ENCODE results near the gene ADAMTS2.

ADAMTS2 gene

DNA sequence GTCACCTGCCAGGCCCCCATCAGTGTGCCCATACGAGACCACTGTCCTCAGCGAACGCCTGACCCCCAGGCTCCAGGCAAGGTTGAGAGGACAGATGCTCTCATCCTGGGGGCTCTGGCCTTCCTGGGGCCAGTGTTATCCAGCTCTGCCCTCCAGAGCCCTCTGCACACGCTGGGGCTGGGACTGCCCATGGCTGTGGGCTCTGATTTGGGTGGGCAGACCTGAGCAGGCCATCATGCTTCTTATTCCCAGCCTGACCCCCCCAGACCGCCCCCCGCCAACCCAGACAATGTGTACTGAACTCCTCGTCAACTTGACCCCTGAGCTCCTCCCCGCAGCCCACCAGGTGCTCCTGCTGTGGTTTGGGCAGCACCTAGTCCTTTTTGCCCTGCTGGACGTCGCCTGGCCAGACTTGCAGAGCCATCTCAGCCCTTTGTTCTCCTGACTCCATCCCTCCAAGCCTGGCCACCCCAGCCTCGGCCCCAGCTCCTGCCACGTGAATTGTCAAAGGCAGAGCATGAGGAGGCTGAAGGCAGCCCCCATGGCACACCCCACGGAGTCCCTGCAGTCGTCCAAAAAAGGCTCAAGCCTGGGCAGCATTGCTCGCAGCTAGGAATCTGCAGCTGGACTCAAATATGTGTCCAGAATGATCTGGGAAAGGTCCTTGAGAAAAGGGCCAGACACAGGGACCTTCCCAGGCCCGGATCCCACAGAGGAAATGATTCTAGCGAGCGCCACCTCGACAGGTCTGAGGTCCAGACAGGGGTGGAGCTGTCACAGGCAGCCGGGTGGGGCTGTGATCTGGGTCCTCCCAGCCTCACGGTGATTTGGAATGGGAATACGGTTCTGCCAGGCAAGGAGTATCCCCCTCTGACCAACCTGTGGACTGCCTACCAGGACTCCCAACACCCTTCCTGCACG, 87.0 kb downstream of the ADAMTS2 start:
- no peaks in the 10 kb centered on the region for H3K4me1 ChIP-seq (ENCODE audit: control insufficient read depth, low read depth, low read length)
- H3K27ac ChIP-seq (ENCODE audit: low read depth, low read length): no peak overlapping the region
- no peak overlapping the region for H3K56ac ChIP-seq (ENCODE audit: low read length)
- no peaks in the 10 kb centered on the region for H3K27me3 ChIP-seq (ENCODE audit: insufficient read depth, low read length, poor library complexity)
- H2AK5ac ChIP-seq (ENCODE audit: low read length): no peak overlapping the region
- no peak overlapping the region for H3K9ac ChIP-seq (ENCODE audit: low read length)
- H3K36me3 ChIP-seq (ENCODE audit: control insufficient read depth, insufficient read depth, low read length): no peaks in the 10 kb centered on the region
- no peak overlapping the region for H4K5ac ChIP-seq (ENCODE audit: low read length)
- no peak overlapping the region for H2BK5ac ChIP-seq (ENCODE audit: low read length)
- no peak overlapping the region for H3K23ac ChIP-seq (ENCODE audit: low read length)
- no peak overlapping the region for H3K4me2 ChIP-seq (ENCODE audit: low read length)
- H3K18ac ChIP-seq (ENCODE audit: low read length): no peak overlapping the region
- no peaks in the 10 kb centered on the region for H3K79me1 ChIP-seq (ENCODE audit: low read length)
- no peak overlapping the region for H2BK120ac ChIP-seq (ENCODE audit: low read depth, low read length)
- WGBS (ENCODE audit: extremely low coverage, insufficient coverage, low lambda C conversion rate): no CpG with 5 or more reads among the region's 23 CpGs
- no peak overlapping the region for H2BK15ac ChIP-seq (replicated peaks; ENCODE audit: low read depth)
- H3K79me2 ChIP-seq (ENCODE audit: control insufficient read depth, insufficient read depth, low read length): no peaks in the 10 kb centered on the region
- no peak overlapping the region for H3K4me3 ChIP-seq (ENCODE audit: low read length)
- no peak overlapping the region for H3K4ac ChIP-seq (ENCODE audit: low read depth, low read length)
- no peak overlapping the region for H4K8ac ChIP-seq (ENCODE audit: low read depth, low read length)
- no peak for DNase-seq

DNA sequence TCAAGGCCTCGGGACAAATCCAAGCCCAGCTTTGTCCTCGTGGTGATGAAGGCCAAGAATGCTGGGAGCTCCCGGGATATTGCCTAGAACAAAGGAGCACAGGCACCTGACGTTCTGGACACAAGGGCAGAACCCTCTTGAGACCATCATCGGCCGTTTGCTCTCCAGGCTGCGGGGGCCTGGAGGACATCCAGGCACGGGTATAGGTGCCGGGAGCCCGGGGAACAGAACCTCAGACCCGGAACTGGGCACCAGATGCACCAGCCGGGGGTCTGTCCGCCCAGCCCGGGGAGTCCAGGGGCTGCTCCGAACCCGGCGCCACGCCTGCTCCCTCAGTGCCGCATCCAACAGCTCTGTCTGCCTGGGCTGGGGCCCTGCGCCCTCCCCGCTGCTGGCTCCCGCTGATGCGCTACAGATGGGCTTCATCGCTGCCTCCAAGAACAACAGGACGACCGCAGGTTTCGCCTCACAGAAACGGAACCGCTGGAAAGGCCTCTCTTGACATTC, 88.0 kb downstream of the ADAMTS2 start:
- H4K8ac ChIP-seq (ENCODE audit: low read depth, low read length): no peak overlapping the region
- no peak overlapping the region for H2BK120ac ChIP-seq (ENCODE audit: low read depth, low read length)
- no peak overlapping the region for H3K18ac ChIP-seq (ENCODE audit: low read length)
- no peaks in the 10 kb centered on the region for H3K27me3 ChIP-seq (ENCODE audit: insufficient read depth, low read length, poor library complexity)
- H3K4ac ChIP-seq (ENCODE audit: low read depth, low read length): no peak overlapping the region
- H4K5ac ChIP-seq (ENCODE audit: low read length): no peak overlapping the region
- no peaks in the 10 kb centered on the region for H3K36me3 ChIP-seq (ENCODE audit: control insufficient read depth, insufficient read depth, low read length)
- DNase-seq: no peak
- H3K56ac ChIP-seq (ENCODE audit: low read length): no peak overlapping the region
- no peak overlapping the region for H2BK5ac ChIP-seq (ENCODE audit: low read length)
- H3K79me2 ChIP-seq (ENCODE audit: control insufficient read depth, insufficient read depth, low read length): no peaks in the 10 kb centered on the region
- no peak overlapping the region for H3K4me2 ChIP-seq (ENCODE audit: low read length)
- H3K23ac ChIP-seq (ENCODE audit: low read length): no peak overlapping the region
- WGBS (ENCODE audit: extremely low coverage, insufficient coverage, low lambda C conversion rate): no CpG with 5 or more reads among the region's 29 CpGs
- no peak overlapping the region for H2AK5ac ChIP-seq (ENCODE audit: low read length)
- H3K27ac ChIP-seq (ENCODE audit: low read depth, low read length): no peak overlapping the region
- H3K4me3 ChIP-seq (ENCODE audit: low read length): no peak overlapping the region
- no peaks in the 10 kb centered on the region for H3K79me1 ChIP-seq (ENCODE audit: low read length)
- H3K4me1 ChIP-seq (ENCODE audit: control insufficient read depth, low read depth, low read length): no peaks in the 10 kb centered on the region
- H2BK15ac ChIP-seq (replicated peaks; ENCODE audit: low read depth): no peak overlapping the region
- H3K9ac ChIP-seq (ENCODE audit: low read length): no peak overlapping the region

DNA sequence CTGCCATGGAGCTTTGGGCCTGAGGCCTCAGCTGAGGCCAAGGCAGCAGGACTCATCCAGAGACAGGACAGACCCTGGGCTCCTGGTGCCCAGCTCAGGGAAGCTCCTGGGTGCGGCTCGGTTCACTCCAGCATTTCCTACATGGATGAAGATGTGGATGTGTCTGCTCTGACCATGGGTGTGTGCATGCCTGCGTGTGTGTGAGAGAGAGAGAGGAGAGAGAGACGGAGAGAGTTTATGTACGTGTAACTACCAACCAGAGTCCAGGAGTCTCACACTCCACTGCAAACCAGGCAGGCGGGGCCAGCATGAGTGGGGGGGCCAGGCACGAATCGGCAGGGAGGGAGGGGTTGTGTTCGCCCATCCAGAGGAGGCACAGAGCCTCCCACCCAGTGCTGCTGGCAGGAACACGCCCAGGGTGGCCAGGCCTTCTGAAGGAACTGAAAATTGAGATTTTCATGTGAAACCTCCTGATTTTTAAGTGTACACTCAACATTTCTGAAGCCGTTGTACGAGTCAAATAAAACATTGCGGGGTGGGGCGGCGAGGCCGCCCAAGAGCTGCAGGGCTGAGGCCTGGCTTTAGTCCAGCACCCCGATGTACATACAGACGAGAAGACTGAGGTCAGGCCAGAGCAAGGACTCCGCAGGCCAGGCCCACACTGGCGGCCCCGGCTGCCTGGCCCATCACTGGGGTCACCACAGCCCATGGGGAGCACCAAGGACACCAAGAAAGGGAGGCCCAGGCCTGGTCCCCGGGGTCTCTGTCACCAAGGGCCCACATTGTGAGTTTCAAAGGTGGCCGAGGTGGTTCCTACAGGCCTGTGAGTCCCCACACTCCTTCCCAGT, 88.7 kb downstream of the ADAMTS2 start:
- no peak overlapping the region for H3K4me3 ChIP-seq (ENCODE audit: low read length)
- no peak overlapping the region for H2AK5ac ChIP-seq (ENCODE audit: low read length)
- no peak overlapping the region for H3K56ac ChIP-seq (ENCODE audit: low read length)
- no peak for DNase-seq
- H3K9ac ChIP-seq (ENCODE audit: low read length): no peak overlapping the region
- no peaks in the 10 kb centered on the region for H3K79me2 ChIP-seq (ENCODE audit: control insufficient read depth, insufficient read depth, low read length)
- no peaks in the 10 kb centered on the region for H3K79me1 ChIP-seq (ENCODE audit: low read length)
- no peak overlapping the region for H3K27ac ChIP-seq (ENCODE audit: low read depth, low read length)
- WGBS (ENCODE audit: extremely low coverage, insufficient coverage, low lambda C conversion rate): no CpG with 5 or more reads among the region's 23 CpGs
- H2BK120ac ChIP-seq (ENCODE audit: low read depth, low read length): no peak overlapping the region
- H3K36me3 ChIP-seq (ENCODE audit: control insufficient read depth, insufficient read depth, low read length): no peaks in the 10 kb centered on the region
- no peak overlapping the region for H3K4ac ChIP-seq (ENCODE audit: low read depth, low read length)
- no peak overlapping the region for H4K5ac ChIP-seq (ENCODE audit: low read length)
- H2BK5ac ChIP-seq (ENCODE audit: low read length): no peak overlapping the region
- no peak overlapping the region for H2BK15ac ChIP-seq (replicated peaks; ENCODE audit: low read depth)
- H3K23ac ChIP-seq (ENCODE audit: low read length): no peak overlapping the region
- no peaks in the 10 kb centered on the region for H3K27me3 ChIP-seq (ENCODE audit: insufficient read depth, low read length, poor library complexity)
- no peaks in the 10 kb centered on the region for H3K4me1 ChIP-seq (ENCODE audit: control insufficient read depth, low read depth, low read length)
- no peak overlapping the region for H4K8ac ChIP-seq (ENCODE audit: low read depth, low read length)
- H3K4me2 ChIP-seq (ENCODE audit: low read length): no peak overlapping the region
- H3K18ac ChIP-seq (ENCODE audit: low read length): no peak overlapping the region

DNA sequence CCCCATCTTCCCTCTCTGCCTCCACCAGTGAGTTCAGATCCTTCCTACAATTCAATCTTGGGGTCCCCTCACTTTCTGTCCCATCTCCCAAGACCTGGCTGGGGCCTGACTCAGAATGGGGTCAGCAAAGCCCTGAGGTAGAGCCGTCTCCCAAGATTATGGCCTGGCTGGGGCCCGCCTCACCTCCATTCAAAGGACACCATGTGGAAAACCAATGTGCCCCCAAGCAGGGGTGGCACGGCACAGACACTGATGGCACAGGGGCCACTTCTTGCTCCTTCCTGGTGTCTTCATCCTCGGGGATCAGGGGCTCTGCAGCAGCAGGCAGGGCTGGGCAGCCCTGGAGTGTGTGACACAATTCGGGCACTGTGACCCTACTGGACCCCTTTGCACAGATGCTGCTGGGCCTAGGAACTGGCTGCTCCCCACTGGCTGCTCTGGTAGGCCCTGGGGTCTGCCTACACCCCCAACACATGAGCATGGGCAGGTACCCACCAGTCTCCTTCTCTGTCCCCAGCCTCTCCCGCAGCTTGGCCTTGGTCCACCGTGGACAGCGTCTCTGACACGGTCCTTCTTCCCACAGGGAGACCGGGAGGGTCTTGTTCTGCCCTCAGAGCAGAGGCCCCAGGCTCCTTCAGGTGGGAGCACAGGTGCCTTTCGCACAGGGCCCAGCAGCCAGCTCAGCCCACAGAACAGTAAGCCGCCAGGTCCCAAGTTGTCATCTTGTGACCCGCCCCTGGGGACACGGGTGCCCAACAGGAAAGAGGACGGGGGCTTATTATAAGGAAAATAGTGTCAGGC, 89.5 kb downstream of the ADAMTS2 start:
- Histone ChIP-seq H3K56ac (ENCODE audit: low read length) (no peak overlapping the region), H3K4ac (ENCODE audit: low read depth, low read length) (no peak overlapping the region), H2BK15ac (replicated peaks; ENCODE audit: low read depth) (no peak overlapping the region), H3K4me2 (ENCODE audit: low read length) (no peak overlapping the region), H3K27ac (ENCODE audit: low read depth, low read length) (no peak overlapping the region), H3K9ac (ENCODE audit: low read length) (no peak overlapping the region), H3K4me3 (ENCODE audit: low read length) (no peak overlapping the region), H3K4me1 (ENCODE audit: control insufficient read depth, low read depth, low read length) (no peaks in the 10 kb centered on the region), H3K36me3 (ENCODE audit: control insufficient read depth, insufficient read depth, low read length) (no peaks in the 10 kb centered on the region), H3K18ac (ENCODE audit: low read length) (no peak overlapping the region), H2BK5ac (ENCODE audit: low read length) (no peak overlapping the region), H2BK120ac (ENCODE audit: low read depth, low read length) (no peak overlapping the region), H3K27me3 (ENCODE audit: insufficient read depth, low read length, poor library complexity) (no peaks in the 10 kb centered on the region), H4K5ac (ENCODE audit: low read length) (no peak overlapping the region), H3K23ac (ENCODE audit: low read length) (no peak overlapping the region), H3K79me1 (ENCODE audit: low read length) (no peaks in the 10 kb centered on the region), H2AK5ac (ENCODE audit: low read length) (no peak overlapping the region), H4K8ac (ENCODE audit: low read depth, low read length) (no peak overlapping the region), H3K79me2 (ENCODE audit: control insufficient read depth, insufficient read depth, low read length) (no peaks in the 10 kb centered on the region)
- no peak for DNase-seq
- no CpG with 5 or more reads among the region's 15 CpGs for WGBS (ENCODE audit: extremely low coverage, insufficient coverage, low lambda C conversion rate)

DNA sequence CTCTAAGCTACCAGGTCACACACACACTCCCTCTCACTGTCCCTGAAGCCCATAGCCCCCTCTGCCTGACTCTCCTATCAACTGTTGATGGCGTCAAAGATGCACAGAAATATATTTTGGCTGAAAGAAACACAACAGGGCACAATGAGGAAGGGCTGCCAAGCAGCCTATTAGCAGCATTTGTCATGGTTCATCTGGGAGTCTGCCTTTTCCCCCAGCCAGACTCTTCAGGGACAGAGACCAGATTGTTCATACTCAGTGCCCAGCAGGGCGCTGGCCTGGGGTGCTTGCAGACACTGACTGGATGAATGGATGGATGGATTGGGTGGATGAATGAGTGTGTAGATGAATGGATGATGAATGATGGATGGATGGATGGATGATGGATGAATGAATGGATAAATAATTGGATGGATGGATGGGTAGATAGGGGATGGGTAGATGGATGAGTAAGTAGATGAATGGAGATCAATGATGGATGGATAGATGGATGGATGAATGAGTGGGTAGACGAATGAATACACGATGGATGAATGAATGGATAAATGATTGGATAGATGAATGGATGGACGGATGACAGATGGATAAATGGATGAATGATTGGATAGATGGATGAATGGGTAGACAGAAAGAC, 90.5 kb downstream of the ADAMTS2 start:
- H3K56ac ChIP-seq (ENCODE audit: low read length): no peak overlapping the region
- no peak overlapping the region for H4K5ac ChIP-seq (ENCODE audit: low read length)
- H3K18ac ChIP-seq (ENCODE audit: low read length): no peak overlapping the region
- H4K8ac ChIP-seq (ENCODE audit: low read depth, low read length): no peak overlapping the region
- H2BK5ac ChIP-seq (ENCODE audit: low read length): no peak overlapping the region
- H2BK120ac ChIP-seq (ENCODE audit: low read depth, low read length): no peak overlapping the region
- no peaks in the 10 kb centered on the region for H3K27me3 ChIP-seq (ENCODE audit: insufficient read depth, low read length, poor library complexity)
- H3K79me1 ChIP-seq (ENCODE audit: low read length): no peaks in the 10 kb centered on the region
- no peaks in the 10 kb centered on the region for H3K79me2 ChIP-seq (ENCODE audit: control insufficient read depth, insufficient read depth, low read length)
- no peak overlapping the region for H2BK15ac ChIP-seq (replicated peaks; ENCODE audit: low read depth)
- 100% methylated on average over 2 of the region's 5 CpGs for WGBS (ENCODE audit: extremely low coverage, insufficient coverage, low lambda C conversion rate)
- H3K36me3 ChIP-seq (ENCODE audit: control insufficient read depth, insufficient read depth, low read length): no peaks in the 10 kb centered on the region
- no peak overlapping the region for H3K4me2 ChIP-seq (ENCODE audit: low read length)
- no peak overlapping the region for H2AK5ac ChIP-seq (ENCODE audit: low read length)
- no peak overlapping the region for H3K9ac ChIP-seq (ENCODE audit: low read length)
- H3K4ac ChIP-seq (ENCODE audit: low read depth, low read length): no peak overlapping the region
- no peak overlapping the region for H3K27ac ChIP-seq (ENCODE audit: low read depth, low read length)
- H3K4me1 ChIP-seq (ENCODE audit: control insufficient read depth, low read depth, low read length): no peaks in the 10 kb centered on the region
- no peak overlapping the region for H3K23ac ChIP-seq (ENCODE audit: low read length)
- H3K4me3 ChIP-seq (ENCODE audit: low read length): no peak overlapping the region
- DNase-seq: no peak
